ENCODE results near the gene PIEZO2.

- TF ChIP-seq CTCF (IDR thresholded peaks at IDR 0.05; ENCODE audit: insufficient read depth, low read depth, low read length) (no peak), EZH2 (IDR thresholded peaks at IDR 0.05; ENCODE audit: insufficient read depth, low read length) (no peak)
These were observed 232.5 kb downstream of the PIEZO2 start for GRCh38 chr18:10916865-10917264.
